HG02943 (cell line): ENCODE results near the gene WDR59.

Experiments used
- ATAC-seq: cut with Tn5 transposase; IDR thresholded peaks from one replicate; pipeline ENCODE4 v1.9.1; 2021; ENCODE audit warnings: mild to moderate bottlenecking, low read depth, moderate library complexity; ENCODE audit not compliant: unreplicated experiment

WDR59 gene

GRCh38 chr16:74825941-74826340 lies 159.0 kb downstream of the WDR59 start:
- no peak for ATAC-seq

- no peak for ATAC-seq
These were observed 159.9 kb downstream of the WDR59 start for GRCh38 chr16:74825016-74825415.
